Measurements from ENCODE around the gene NDUFA1.
"Not testable (repeated sequence)": the region's sequence is repeated elsewhere in the genome, so short reads cannot be mapped to it uniquely, and the experiment has no call there.

NDUFA1 gene

DNA sequence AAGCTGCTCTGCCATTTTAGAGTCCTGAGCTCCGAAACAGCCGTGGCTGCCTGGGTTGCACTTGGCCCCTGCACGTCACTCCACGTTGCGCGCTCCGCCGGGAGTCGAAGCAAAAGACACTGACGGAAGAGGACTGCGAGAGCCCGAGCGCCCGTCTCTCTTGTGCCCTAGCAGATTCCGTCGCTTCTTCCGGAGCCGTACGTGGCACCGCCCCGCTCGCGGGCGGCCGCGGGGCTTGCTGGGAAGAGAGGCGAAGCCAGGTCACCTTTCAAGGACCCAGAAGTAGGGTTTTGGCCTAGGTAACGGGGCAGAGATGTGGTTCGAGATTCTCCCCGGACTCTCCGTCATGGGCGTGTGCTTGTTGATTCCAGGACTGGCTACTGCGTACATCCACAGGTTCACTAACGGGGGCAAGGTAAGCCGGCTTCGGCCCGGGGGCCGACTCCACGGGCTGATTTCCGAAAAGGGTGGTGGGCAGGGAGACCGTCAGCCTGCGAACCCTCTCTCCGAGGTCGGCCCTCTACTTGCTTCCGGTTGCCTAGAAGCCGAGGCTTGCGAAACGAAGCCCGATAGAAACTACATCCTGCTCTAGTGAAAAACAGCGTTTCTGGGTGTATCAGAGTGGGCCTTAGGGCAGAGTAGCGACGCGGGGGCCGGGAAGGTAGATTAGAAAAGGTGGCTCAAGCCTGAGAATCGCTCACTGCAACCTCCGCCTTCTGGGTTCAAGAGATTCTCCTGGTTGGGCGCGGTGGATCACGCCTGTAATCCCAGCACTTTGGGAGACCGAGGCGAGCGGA lies at the start of gene NDUFA1, which contains the start of gene RNF113A:
TSS of gene NDUFA1 (plus strand) at position 234 of the 797 bp plus-strand sequence. CDS start at position 314, 80 bp downstream.
TSS of gene RNF113A (minus strand) at position 135 of the 797 bp plus-strand sequence. CDS start at position 15, 120 bp downstream.
- DNase-seq (ENCODE audit: low read depth in 2 of 2): peak; percentile 44 to 49

DNA sequence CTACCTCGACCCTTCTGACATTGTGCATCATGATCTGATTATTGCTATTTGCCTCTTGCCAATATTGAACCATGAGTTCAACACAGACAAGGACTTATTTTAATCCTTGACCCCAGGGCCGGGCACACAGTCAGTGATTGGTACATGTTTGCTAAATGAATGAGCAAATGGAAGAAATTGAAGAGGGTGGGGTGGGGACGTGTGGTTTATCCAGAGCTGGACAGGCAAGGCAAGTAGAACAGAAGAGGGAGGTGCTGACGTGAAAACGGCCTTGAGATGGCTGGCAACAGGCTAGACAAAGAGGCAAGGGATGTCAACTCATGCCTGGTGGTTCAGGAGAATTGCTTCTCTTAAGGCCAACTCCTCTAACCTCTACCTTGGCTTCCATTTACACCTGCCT lies 47.4 kb upstream of the NDUFA1 start:
- DNase-seq (ENCODE audit: low read depth in 2 of 2): not testable (repeated sequence)

DNA sequence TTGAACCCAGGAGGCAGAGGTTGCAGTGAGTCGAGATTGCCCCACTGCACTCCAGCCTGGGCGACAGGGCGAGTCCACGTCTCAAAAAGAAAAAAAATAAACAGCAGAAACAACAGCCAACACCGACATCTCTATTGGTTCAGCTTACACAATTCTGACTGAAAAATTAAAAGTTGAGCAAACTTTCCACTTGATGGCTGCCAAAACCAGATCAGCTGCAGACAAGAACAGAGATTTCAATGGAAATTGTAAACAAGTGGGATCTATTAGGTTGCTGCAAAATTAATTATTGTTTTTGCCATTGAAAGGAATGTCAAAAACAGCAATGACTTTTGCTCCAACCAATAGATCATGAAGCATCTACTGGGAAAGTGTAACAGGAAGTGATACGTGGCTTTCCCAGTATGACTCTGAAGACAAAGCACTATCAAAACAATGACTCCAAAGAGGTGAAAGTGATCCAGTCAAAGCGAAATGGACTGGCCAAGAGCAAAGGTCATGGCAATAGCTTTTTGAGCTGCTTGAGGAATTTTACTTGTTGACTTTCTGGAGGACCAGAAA lies 45.2 kb upstream of the NDUFA1 start:
- no peak for DNase-seq (ENCODE audit: low read depth in 2 of 2)

DNA sequence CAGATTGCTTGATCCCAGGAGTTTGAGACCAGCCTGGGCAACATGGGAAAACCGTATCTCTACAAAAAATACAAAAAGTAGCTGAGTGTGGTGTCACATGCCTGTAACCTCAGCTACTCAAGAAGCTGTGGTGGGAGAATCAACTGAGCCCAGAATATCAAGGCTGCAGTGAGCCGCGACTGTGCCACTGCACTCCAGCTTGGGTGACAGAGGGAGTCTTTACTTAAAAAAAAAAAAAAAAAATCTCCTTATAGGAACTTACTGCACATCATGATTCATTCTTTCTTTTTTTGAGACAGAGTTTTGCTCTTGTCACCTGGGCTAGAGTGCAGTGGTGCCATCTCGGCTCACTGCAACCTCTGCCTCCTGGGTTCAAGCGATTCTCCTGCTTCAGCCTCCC lies 43.2 kb upstream of the NDUFA1 start:
- DNase-seq (ENCODE audit: low read depth in 2 of 2): no peak

DNA sequence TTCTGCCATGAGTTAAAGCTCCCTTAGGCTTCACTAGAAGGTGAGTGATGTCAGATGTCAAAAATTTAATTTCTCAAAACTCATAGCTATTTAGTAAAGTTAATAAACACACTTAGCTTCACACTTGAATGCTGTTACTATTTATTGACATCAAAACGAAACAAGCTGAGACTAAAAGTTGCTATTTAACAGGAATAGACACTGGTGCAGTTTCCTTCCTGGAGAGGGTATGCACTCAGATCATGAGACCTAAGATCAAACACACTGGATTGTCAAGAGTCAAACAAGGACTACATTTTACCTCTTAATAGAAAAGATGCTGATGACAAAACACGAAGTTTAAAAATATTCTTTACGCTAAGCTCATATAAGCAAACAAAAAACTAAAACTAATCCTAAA lies 37.7 kb upstream of the NDUFA1 start:
- no peak for DNase-seq (ENCODE audit: low read depth in 2 of 2)

DNA sequence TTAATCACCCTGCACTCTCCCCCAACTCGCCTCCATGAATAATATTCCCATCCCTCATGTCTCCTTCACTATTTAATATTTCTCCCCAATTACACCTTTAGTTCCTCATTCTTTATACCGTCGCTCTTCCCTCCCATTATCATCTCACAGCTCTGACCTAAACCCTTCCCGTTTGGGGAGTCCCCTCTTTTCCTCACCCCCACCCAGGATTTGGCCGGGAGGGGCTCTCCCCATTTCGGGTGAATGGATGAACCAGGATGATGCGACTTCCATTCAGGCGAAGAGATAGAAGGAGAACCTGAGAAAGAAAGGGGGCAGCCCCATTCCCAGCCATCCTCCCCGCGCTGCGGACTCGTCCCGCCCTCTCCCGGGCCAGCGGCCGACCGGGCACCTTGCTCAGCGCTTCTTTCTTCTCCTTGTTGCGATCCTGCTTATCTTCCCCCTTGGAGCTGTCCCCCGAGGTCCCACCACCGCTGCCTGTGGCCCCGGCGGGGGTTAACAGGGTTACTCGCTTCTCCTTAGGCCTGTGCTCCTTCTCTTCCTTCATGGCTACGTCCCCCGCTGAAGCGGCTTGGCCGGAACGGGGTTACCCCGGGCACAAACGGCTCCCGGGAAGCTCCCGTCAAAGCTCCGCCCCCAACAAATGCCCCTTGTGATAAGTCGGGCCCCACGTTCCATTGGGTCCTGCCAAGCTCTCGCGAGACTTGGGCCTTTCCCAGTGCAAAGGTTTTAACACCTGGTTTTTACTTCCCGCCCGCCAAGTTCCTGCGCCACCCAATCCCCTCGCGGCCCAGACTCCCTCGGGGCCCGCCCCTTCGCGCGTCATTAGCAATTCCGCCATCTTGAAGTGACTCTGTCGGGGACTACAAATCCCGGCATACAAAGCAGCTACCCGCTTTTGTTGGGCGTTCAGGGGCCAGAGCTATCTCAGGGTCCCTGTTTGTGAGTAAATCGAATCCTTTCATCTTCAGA lies 19.0 kb upstream of the NDUFA1 start, which contains the start of gene UPF3B:
TSS of gene UPF3B (minus strand) at position 582 of the 972 bp plus-strand sequence. CDS start at position 547, 35 bp downstream.
- peak; percentile 95 for DNase-seq (ENCODE audit: low read depth in 2 of 2)

DNA sequence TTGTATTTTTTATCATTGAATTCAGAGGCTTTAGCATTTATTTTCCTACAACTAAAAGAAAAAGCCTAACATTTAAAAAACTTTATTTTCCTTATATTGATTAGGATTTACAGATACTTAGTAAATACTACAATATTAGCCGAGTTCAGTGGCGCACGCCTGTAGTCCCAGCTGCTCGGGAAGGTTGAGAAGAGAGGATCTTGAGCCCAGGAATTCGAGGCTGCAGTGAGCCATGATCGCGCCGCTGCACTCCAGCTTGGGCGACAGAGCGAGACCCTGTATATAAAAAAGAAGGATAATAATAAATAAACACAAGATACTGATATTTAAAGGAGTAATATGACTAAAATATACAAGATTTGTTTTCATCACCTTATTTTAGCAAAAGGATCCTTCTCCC lies 18.2 kb upstream of the NDUFA1 start:
- no peak for DNase-seq (ENCODE audit: low read depth in 2 of 2)

DNA sequence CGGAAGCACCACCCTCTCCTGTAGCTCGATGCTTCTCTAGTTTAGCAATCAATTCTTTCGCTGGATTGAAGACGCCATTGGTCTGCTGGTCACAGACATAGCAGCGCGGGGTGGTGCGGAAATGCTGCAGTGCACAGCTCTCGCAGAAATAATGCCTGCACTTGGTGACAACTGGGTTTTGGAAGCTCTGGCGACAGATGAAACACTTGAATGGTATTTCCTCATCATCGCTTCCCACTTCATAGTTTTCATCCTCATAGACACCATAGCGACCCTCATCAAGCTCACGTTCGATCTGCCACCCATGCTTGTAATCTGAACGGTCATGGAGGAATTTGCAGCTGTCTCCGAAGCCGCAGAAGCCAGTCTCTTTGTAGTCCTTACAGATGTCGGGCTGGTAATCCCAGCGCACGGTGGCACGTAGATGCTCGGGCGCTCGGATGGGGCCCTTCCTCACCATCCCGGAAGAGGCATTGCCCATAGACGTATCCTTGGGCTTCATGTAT lies 953 bp upstream of the NDUFA1 start:
- DNase-seq (ENCODE audit: low read depth in 2 of 2): no peak

DNA sequence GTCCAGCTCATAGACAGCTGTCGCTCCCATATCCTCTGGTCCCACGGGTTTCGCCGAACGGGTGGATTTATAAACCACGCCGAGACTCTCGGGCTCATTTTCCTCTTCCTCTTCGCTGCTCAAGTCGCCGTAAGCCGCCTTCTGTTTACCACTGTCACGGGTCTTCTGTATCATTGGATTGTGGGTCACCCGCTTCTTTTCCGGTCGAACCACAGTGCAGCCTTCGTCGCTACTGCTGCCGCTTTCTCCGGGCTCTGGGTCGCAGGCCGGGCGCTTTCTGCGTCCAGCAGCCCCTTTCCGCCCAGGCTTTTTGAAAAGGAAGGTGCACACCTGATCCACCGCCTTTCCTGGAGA lies 410 bp upstream of the NDUFA1 start:
- DNase-seq (ENCODE audit: low read depth in 2 of 2): no peak

DNA sequence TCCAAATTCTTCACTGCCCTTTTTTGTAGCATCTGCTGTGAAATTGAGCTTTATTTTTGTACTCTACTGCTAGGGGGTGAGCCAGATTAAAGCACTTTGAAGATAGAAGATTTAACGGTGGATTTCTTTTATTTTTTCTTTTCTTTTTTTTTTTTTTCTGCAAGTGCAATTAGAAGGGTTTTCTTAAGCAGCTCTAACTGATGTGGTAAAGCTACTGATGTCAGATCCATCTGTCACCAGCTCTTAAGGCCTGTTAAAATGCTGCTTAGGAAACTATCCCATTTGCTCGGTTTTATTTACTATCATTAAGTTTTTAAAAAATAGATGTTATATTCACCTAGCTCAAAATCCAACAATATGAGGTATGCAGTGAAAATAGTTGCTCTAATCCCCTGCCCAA lies 7.1 kb downstream of the NDUFA1 start:
- no peak for DNase-seq (ENCODE audit: low read depth in 2 of 2)

DNA sequence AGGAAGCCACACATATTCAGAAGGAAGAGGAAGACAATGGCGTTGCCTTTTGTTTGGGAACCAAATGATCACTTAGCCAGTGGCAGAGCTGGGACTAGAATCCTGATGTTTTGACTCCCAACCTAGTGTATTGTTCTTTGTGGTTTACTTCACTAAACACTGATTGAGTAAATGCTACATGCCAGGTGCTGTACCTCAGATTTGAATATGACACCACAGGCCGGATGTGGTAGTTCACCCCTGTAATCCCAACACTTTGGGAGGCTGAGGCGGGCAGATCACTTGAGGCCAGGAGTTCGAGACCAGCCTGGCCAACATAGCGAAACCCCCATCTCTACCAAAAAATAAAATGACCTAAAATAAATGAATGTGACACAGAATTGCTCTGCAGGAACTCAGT lies 8.4 kb downstream of the NDUFA1 start:
- DNase-seq (ENCODE audit: low read depth in 2 of 2): no peak

DNA sequence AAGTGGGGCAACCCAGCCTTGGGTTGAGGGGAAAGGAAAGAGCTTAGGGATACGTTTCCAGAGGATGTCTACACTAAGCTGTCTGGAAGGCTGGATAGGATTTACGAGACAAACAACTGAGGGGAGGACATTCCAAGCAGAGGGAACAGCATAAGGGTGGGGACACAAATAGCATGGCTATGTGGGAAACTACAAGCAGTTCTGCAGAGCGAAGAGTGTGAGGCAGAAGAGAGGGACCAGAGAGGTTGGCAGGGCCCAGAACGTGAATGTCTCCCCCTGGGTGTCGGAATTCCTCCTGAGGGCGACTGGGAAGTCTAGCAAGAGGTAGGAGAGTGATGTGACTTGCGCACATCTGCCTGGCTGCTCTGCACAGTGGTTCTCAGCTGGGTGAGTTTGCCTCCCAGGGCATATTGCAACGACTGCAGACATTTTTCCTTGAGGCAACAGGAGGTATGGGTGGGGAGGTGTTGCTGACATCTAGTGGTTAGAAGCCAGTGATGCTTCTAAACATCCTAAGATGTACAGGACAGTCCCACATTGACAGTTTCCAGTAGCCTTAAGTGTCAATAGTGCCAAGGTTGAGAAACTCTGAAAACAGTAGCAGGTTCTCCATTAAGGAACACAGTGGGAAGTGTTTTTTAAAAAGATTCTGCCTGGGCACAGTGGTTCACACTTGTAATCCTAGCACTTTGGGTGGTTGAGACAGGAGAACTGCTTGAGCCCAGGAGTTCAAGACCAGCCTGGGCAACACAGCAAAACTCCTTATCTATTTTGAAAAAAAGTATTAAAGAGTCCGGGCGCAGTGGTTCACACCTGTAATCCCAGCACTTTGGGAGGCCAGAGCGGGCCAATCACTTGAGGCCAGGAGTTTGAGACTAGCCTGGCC lies 9.2 kb downstream of the NDUFA1 start:
- no peak for DNase-seq (ENCODE audit: low read depth in 2 of 2)

DNA sequence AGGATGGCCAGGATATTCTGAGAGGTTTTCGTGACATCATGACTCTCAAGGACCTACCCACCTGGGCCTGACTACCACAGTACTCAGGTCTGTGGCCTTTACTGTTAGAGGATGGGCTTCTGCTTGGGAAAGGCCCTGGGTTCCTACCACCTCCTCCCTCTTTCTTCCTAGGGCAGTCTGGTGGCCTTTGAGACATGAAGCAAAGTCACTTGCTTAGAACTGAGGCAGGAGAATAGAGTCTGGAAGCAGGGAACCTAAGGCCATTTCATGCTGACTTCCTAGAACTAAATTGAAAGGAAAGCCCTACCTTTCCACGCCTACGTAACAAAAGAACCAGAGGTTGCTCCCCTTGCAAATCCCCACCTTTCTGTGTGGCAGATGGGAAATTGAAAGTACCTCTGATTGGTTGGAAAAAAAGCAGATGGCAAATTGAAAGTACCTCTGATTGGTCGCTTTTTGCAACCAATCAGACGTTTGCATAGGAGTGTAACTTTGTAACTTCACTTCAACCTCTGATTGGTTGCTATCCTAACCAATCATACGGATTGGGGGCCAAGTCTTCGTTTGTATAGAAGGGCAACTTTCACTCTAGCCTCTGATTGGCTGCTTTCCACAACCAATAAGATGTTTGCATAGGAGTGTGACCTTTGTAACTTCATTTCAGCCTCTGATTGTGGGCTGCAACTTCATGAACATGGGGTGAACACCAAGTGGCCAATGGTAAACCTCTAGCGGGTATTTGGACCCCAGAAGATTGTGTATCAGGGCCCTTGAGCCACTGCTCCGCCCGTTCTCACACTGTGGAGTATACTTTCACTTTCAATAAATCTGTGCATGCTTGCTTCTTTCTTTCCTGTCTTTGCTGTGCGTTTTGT lies 14.2 kb downstream of the NDUFA1 start:
- no peak for DNase-seq (ENCODE audit: low read depth in 2 of 2)

DNA sequence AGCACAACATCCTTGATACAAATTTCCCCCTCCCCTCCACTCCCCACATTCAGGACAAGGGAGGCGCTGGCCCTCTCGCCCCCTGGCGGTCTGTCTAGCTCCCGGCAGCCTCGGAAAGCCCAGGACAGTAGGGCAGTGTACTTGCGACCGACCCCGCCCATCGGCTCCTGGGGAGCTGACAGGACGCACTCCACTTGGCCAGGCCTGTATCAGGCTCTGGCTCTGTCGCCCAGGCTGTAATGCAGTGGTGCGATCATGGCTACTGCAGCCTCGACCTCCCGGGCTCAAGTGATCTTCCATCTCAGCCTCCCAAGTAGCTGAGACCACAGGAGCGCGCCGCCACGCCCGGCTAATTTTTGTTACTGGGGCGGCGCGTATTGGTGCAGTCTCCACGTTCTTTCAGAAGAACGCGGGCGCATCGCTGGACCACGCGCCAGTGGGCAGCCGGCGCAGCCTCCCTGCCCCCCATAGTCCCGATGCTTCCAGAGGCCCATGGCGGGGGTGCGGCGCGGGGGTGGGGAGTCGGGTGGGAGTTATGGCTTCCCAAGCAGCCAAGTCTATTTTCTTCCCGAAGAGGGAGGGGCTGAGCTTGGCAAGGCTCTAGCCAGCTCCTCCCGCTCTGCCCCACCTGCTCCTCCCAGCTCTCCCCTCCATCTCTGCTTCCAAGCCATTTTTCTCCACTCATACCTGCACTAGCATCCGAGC lies 16.2 kb downstream of the NDUFA1 start:
- DNase-seq (ENCODE audit: low read depth in 2 of 2): no peak

DNA sequence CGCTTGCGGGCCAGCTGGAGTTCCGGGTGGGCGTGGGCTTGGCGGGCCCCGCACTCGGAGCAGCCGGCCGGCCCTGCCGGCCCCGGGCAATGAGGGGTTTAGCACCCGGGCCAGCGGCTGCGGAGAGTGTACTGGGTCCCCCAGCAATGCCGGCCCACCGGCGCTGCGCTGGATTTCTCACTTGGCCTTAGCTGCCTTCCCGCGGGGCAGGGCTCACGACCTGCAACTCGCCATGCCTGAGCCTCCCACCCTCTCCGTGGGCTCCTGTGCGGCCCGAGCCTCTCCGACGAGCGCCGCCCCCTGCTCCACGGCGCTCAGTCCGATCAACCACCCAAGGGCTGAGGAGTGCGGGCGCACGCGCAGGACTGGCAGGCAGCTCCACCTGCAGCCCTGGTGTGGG lies 19.0 kb downstream of the NDUFA1 start:
- DNase-seq (ENCODE audit: low read depth in 2 of 2): not testable (repeated sequence)

DNA sequence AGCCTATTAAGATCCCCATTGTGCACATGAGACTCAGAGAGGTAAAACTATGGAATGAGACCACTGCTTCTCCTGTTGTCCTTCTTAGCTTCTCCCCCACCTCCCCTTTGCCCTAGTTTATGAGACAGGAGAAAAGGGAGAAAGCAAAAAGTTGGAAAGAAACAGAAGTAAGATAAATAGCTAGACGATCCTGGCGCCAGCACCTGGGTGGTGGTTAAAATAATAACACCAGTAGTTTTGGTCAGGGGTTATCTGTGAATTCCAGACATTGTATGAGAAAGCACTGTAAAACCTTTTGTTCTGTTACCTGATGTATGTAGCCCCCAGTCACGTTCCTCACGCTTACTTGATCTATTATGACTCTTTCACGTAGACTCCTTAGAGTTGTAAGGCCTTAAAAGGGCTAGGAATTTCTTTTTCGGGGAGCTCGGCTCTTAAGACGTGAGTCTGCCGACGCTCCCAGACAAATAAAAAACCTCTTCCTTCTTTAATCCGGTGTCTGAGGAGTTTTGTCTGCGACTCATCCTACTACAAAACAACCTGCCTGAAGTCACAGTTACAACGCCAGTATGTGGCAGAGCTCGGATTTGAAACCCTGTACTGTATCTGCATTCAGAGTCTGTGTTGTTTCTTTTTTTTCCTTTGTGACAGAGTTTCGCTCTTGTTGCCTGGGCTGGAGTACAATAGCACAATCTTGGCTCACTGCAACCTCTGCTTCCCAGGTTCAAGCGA lies 20.5 kb downstream of the NDUFA1 start:
- DNase-seq (ENCODE audit: low read depth in 2 of 2): not testable (repeated sequence)

DNA sequence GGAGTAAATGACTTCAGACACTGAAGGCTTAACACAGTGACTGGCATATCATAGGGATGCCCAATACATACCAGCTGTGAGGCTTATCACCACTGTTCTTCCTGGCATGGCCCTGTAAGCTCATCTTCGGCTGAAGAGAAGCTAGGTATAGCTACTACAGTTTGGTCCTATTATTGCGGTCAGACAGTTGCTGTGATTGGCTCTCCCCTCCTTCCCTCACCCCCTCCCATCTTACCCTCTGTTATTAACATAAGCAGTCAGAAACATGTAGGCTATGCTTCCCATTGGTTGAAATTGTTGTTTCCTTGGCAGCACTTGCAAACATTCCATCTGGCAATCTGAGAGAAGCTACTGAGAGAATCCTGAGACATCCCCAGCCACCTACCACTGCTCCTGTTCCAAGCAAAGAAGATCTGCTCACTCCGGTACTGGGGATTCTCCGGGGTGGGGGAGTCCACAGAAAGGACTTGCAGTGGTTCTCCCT lies 24.3 kb downstream of the NDUFA1 start, which contains the start of gene AKAP14:
TSS of gene AKAP14 (plus strand) at position 51 of the 484 bp plus-strand sequence. CDS start 7,331 bp downstream, outside the sequence.
- DNase-seq (ENCODE audit: low read depth in 2 of 2): no peak

DNA sequence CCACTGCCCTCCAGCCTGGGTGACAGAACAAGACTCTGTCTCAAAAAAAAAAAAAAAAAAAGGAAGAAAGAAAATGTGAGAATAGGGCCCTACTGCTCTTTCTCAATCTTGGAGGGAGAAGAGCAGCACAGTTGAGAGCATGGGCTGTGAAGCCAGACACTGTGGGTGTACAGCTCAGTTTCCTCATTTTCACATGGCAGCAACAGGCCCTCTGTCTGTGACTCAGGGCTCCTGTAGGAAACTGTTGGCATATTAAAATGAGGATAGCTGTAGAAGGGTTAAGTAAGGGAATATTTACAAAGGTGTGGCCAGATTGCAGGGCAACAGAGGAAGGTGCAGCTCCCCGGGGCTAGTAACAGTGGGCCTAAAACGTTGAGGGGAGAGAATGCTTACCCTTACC lies 27.5 kb downstream of the NDUFA1 start:
- no peak for DNase-seq (ENCODE audit: low read depth in 2 of 2)
